ENCODE data around the gene SLC27A4.

DNA sequence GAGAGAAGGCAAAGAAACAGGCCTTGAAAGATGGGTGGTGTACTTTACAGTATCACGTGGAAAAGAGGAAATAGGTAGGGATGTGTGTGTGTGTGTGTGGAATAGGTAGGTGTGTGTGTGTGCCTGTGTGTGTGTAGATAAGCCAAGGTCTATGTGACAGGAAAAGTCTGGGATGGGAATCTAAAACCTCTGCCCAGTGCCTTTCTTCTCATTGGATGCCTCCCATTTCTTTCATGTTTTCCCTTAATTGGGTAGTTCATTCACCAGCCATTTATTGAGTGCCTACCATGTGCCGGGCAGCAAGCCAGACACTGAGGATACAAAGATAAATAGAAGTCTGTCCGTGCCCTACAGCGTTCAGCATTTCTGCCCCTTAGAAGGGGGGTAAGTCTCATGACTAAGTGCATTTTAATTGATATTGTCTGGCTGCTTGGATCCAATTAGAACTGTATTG, 31.9 kb downstream of the SLC27A4 start:
- TF ChIP-seq, protein P1, sequence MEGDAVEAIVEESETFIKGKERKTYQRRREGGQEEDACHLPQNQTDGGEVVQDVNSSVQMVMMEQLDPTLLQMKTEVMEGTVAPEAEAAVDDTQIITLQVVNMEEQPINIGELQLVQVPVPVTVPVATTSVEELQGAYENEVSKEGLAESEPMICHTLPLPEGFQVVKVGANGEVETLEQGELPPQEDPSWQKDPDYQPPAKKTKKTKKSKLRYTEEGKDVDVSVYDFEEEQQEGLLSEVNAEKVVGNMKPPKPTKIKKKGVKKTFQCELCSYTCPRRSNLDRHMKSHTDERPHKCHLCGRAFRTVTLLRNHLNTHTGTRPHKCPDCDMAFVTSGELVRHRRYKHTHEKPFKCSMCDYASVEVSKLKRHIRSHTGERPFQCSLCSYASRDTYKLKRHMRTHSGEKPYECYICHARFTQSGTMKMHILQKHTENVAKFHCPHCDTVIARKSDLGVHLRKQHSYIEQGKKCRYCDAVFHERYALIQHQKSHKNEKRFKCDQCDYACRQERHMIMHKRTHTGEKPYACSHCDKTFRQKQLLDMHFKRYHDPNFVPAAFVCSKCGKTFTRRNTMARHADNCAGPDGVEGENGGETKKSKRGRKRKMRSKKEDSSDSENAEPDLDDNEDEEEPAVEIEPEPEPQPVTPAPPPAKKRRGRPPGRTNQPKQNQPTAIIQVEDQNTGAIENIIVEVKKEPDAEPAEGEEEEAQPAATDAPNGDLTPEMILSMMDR (IDR thresholded peaks at IDR 0.05), result no peak
- no peak for TF ChIP-seq POLR2A (IDR thresholded peaks at IDR 0.05)
